A673 (cell line): ENCODE data around the gene CD3G. TPM values are rescaled to one million over a fixed set of nuclear protein-coding genes. Genes with fewer than 3 reads are reported as not detected.

Experiments used
- BruUV-seq: library from RNA; stranded (reverse); fragments of 400-500 nt; replicated peaks from 2 replicates; lab custom pipeline; 2021; lab: Mats Ljungman, UMichigan
- CTCF ChIA-PET: fragments of 300-600 bp; sonication (Branson Sonifier 250); formaldehyde crosslinking; loops from one replicate; lab custom pipeline; 2022; ENCODE audit warnings: antibody characterized with exemption; lab: Charles Lee
- POLR2A ChIA-PET: fragments of 300-600 bp; sonication (Branson Sonifier 250); formaldehyde crosslinking; loops from one replicate; lab custom pipeline; 2022; ENCODE audit warnings: antibody characterized with exemption; ENCODE audit not compliant: low non-redundant PET; lab: Charles Lee
- DNase-seq: peaks from one replicate; pipeline ENCODE4 v3.0.0-alpha.2; 2015; ENCODE audit warnings: low spot score
- H3K27ac ChIP-seq: fragments of 200-600 bp; sonication (generic); 2 replicates; pipeline ENCODE4 v1.5.1; 2016; ENCODE audit warnings: mixed run types, low read depth, mild to moderate bottlenecking, mixed read lengths, antibody characterized with exemption, low read length; ENCODE audit not compliant: poor library complexity, severe bottlenecking
- H3K27me3 ChIP-seq: fragments of 200-600 bp; sonication (generic); replicated peaks from 2 replicates; pipeline ENCODE4 v1.6.1; 2017; ENCODE audit warnings: mixed run types, low read depth, mild to moderate bottlenecking, mixed read lengths, antibody characterized with exemption, low read length; ENCODE audit not compliant: insufficient read depth, poor library complexity
- H3K36me3 ChIP-seq: fragments of 200-600 bp; sonication (generic); 2 replicates; pipeline ENCODE4 v1.6.1; 2016; ENCODE audit warnings: mixed run types, mild to moderate bottlenecking, mixed read lengths, antibody characterized with exemption, low read length; ENCODE audit not compliant: insufficient read depth, poor library complexity, severe bottlenecking
- H3K4me1 ChIP-seq: fragments of 200-600 bp; sonication (generic); 2 replicates; pipeline ENCODE4 v1.6.1; 2017; ENCODE audit warnings: mixed run types, mild to moderate bottlenecking, mixed read lengths, antibody characterized with exemption, low read length; ENCODE audit not compliant: insufficient read depth, poor library complexity, severe bottlenecking
- H3K4me3 ChIP-seq: fragments of 200-600 bp; sonication (generic); 2 replicates; pipeline ENCODE4 v1.5.1; 2016; ENCODE audit warnings: low read depth, mixed run types, mild to moderate bottlenecking, mixed read lengths, low read length; ENCODE audit not compliant: poor library complexity, severe bottlenecking
- H3K9me3 ChIP-seq: fragments of 200-600 bp; sonication (generic); 2 replicates; pipeline ENCODE4 v1.6.1; 2016; ENCODE audit warnings: mixed run types, low read depth, mild to moderate bottlenecking, mixed read lengths, antibody characterized with exemption, low read length; ENCODE audit not compliant: poor library complexity, severe bottlenecking
- CTCF ChIP-seq: fragments of 300-800, 200-600 bp; sonication (generic); conservative IDR thresholded peaks from 2 replicates; pipeline ENCODE4 v1.5.1; 2017; ENCODE audit warnings: low read depth, mild to moderate bottlenecking, antibody characterized with exemption, low read length, moderate library complexity, mixed read lengths
- EZH2 ChIP-seq: fragments of 200-600 bp; sonication (generic); IDR thresholded peaks from 2 replicates; pipeline ENCODE4 v1.6.1; 2017; ENCODE audit warnings: borderline replicate concordance, low read depth, mild to moderate bottlenecking, mixed read lengths, antibody characterized with exemption, low read length; ENCODE audit not compliant: poor library complexity, severe bottlenecking
- intact Hi-C: fragments of 100-400 bp; cut with micrococcal nuclease; formaldehyde crosslinking; loops from one replicate; pipeline ENCODE4 v1.10.0; 2022; ENCODE audit not compliant: unreplicated experiment
- total RNA-seq: library from RNA; stranded (reverse); gene quantifications from 2 replicates; pipeline ENCODE4 v1.2.3, GENCODE V29; 2021

CD3G gene
- total RNA-seq, 1 experiment from 2014 or later: not detected

GRCh38 chr11:118380571-118380970 lies 36.4 kb downstream of the CD3G start:
- H3K4me1 ChIP-seq: no peaks in the 10 kb centered on the region
- CTCF ChIA-PET: no interaction called here
- intact Hi-C loops: no loop called here
- no TSS peak for BruUV-seq
- H3K27me3 ChIP-seq: no peaks in the 10 kb centered on the region
- H3K9me3 ChIP-seq: no peaks in the 10 kb centered on the region
- DNase-seq: no peak
- POLR2A ChIA-PET: interaction anchor here (0.6 kb wide), 1 partner anchor 1224 kb away, joined by 4 read pairs; no protein-coding TSS in a partner anchor
- H3K27ac ChIP-seq: no peak overlapping the region
- no peak overlapping the region for H3K4me3 ChIP-seq
- TF ChIP-seq EZH2 (no peak), CTCF (no peak)
- peaks cover 79% of the 10 kb centered on the region for H3K36me3 ChIP-seq

GRCh38 chr11:118382954-118383353 lies 38.8 kb downstream of the CD3G start:
- H3K27ac ChIP-seq: no peak overlapping the region
- no peaks in the 10 kb centered on the region for H3K4me1 ChIP-seq
- DNase-seq: no peak
- H3K4me3 ChIP-seq: no peak overlapping the region
- POLR2A ChIA-PET: no interaction called here
- no TSS peak for BruUV-seq
- H3K27me3 ChIP-seq: no peaks in the 10 kb centered on the region
- H3K36me3 ChIP-seq: peaks cover 90% of the 10 kb centered on the region
- H3K9me3 ChIP-seq: no peaks in the 10 kb centered on the region
- CTCF ChIA-PET: no interaction called here
- no peak for TF ChIP-seq CTCF
- no peak for TF ChIP-seq EZH2
- intact Hi-C loops: no loop called here

- no peak for DNase-seq
- Histone ChIP-seq H3K4me3 (no peak overlapping the region), H3K36me3 (peaks cover 85% of the 10 kb centered on the region), H3K4me1 (no peaks in the 10 kb centered on the region), H3K9me3 (no peaks in the 10 kb centered on the region), H3K27me3 (no peaks in the 10 kb centered on the region), H3K27ac (no peak overlapping the region)
- intact Hi-C loops: no loop called here
- CTCF ChIA-PET: no interaction called here
- POLR2A ChIA-PET: no interaction called here
- TF ChIP-seq EZH2: no peak
- no peak for TF ChIP-seq CTCF
- no TSS peak for BruUV-seq
Observed at GRCh38 chr11:118383657-118384056, 39.5 kb downstream of the CD3G start.
